Smooth muscle cell (in vitro differentiated cells): ENCODE measurements around the gene ATP10B. TPM values are rescaled to one million over a fixed set of nuclear protein-coding genes. Genes with fewer than 3 reads are reported as not detected.
A peak's percentile ranks its signal among the peaks of the same experiment; 100 is the strongest.

ENCODE experiments used
- DNase-seq: peaks from one replicate; lab custom pipeline; 2025; ENCODE audit not compliant: unreplicated experiment; lab: John Stamatoyannopoulos, UW
- H2AFZ ChIP-seq: fragments of 200-600 bp; sonication (generic); 2 replicates; pipeline ENCODE4 v1.6.0; 2016; ENCODE audit warnings: antibody characterized with exemption, low read depth, mild to moderate bottlenecking
- H3F3A ChIP-seq: fragments of 200-600 bp; sonication (generic); 2 replicates; pipeline ENCODE4 v1.6.0; 2017; ENCODE audit warnings: antibody characterized with exemption, low read depth
- H3K27ac ChIP-seq: fragments of 200-600 bp; sonication (generic); 2 replicates; pipeline ENCODE4 v1.5.1; 2016; ENCODE audit warnings: low read depth, mild to moderate bottlenecking
- H3K27me3 ChIP-seq: fragments of 200-600 bp; sonication (generic); 2 replicates; pipeline ENCODE4 v1.6.1; 2016; ENCODE audit warnings: low read depth, mild to moderate bottlenecking
- H3K36me3 ChIP-seq: fragments of 200-600 bp; sonication (generic); 2 replicates; pipeline ENCODE4 v1.5.1; 2016; ENCODE audit warnings: low read depth
- H3K4me1 ChIP-seq: fragments of 200-600 bp; sonication (generic); 2 replicates; pipeline ENCODE4 v1.5.1; 2016; ENCODE audit warnings: low read depth
- H3K4me2 ChIP-seq: fragments of 200-600 bp; sonication (generic); 2 replicates; pipeline ENCODE4 v1.6.0; 2016; ENCODE audit warnings: mild to moderate bottlenecking
- H3K4me3 ChIP-seq: fragments of 200-600 bp; sonication (generic); 2 replicates; pipeline ENCODE4 v1.5.1; 2016; ENCODE audit warnings: mild to moderate bottlenecking
- H3K79me2 ChIP-seq: fragments of 200-600 bp; sonication (generic); 2 replicates; pipeline ENCODE4 v1.6.0; 2016; ENCODE audit warnings: low read depth, mild to moderate bottlenecking
- H3K9ac ChIP-seq: fragments of 200-600 bp; sonication (generic); 2 replicates; pipeline ENCODE4 v1.6.0; 2016; ENCODE audit warnings: low read depth
- H3K9me3 ChIP-seq: fragments of 200-600 bp; sonication (generic); replicated peaks from 2 replicates; pipeline ENCODE4 v1.5.1; 2016; ENCODE audit warnings: low read depth
- H4K20me1 ChIP-seq: fragments of 200-600 bp; sonication (generic); 2 replicates; pipeline ENCODE4 v1.6.0; 2016; ENCODE audit warnings: low read depth
- WGBS: methylation state at CpG from one replicate; pipeline ENCODE4 v1.1.7; 2016; ENCODE audit warnings: low lambda C conversion rate; 5-methylcytosine and 5-hydroxymethylcytosine counted together
- polyA plus RNA-seq: library from polyadenylated mRNA; unstranded; fragments of >200 nt; fragmentation: Nextera tagmentation; extraction: Ambion mirVana; gene quantifications from 2 replicates; pipeline ENCODE4 v1.2.1, GENCODE V29; 2016
- total RNA-seq: library from RNA; depleted of rRNA; stranded (reverse); fragments of >200 nt; gene quantifications from 2 replicates; pipeline ENCODE4 v1.2.3, GENCODE V29; 2014
- TF ChIP-seq, protein P1 (sequence below): fragments of 200-600 bp; sonication (generic); IDR thresholded peaks from 2 replicates; pipeline ENCODE4 v1.5.1; 2017; ENCODE audit warnings: borderline replicate concordance, mild to moderate bottlenecking, antibody characterized with exemption; ENCODE audit not compliant: insufficient read depth, poor library complexity, severe bottlenecking

Gene ATP10B
- total and polyA plus RNA-seq, 2 experiments from 2014 or later: 0.13 TPM; not detected in 1

DNA sequence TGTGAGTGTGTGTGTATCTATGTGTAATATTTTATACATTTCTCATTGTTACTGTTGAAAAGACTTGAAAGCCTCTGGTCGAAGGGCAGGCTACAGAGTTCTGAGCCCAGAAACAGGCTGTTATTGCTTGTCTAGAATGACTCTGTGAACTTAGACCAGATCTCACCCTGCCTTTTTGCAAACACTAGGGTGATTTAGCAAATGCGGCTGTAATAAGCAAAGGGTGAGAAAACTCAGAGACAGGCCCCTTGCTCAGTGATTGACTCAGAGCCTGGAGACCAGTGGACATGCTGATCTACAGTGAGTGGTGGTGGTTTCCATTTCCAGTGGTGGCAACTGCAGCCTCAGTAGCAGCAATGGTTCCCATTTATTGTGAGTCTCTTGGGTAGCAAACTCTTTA is 183.7 kb downstream of the ATP10B start:
- H3K9me3 ChIP-seq: no peaks in the 10 kb centered on the region
- no peaks in the 10 kb centered on the region for H3K27me3 ChIP-seq
- no peaks in the 10 kb centered on the region for H3K79me2 ChIP-seq
- no peak overlapping the region for H2AFZ ChIP-seq
- H3K4me1 ChIP-seq: no peaks in the 10 kb centered on the region
- no peaks in the 10 kb centered on the region for H3F3A ChIP-seq
- no peaks in the 10 kb centered on the region for H3K36me3 ChIP-seq
- H3K27ac ChIP-seq: no peak overlapping the region
- H3K4me3 ChIP-seq: no peak overlapping the region
- WGBS: 75% methylated on average over 2 of the region's 2 CpGs
- no peak overlapping the region for H3K9ac ChIP-seq
- DNase-seq: no peak
- TF ChIP-seq, protein P1, sequence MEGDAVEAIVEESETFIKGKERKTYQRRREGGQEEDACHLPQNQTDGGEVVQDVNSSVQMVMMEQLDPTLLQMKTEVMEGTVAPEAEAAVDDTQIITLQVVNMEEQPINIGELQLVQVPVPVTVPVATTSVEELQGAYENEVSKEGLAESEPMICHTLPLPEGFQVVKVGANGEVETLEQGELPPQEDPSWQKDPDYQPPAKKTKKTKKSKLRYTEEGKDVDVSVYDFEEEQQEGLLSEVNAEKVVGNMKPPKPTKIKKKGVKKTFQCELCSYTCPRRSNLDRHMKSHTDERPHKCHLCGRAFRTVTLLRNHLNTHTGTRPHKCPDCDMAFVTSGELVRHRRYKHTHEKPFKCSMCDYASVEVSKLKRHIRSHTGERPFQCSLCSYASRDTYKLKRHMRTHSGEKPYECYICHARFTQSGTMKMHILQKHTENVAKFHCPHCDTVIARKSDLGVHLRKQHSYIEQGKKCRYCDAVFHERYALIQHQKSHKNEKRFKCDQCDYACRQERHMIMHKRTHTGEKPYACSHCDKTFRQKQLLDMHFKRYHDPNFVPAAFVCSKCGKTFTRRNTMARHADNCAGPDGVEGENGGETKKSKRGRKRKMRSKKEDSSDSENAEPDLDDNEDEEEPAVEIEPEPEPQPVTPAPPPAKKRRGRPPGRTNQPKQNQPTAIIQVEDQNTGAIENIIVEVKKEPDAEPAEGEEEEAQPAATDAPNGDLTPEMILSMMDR: no peak
- peak overlapping the region; percentile 31 for H3K4me2 ChIP-seq
- no peaks in the 10 kb centered on the region for H4K20me1 ChIP-seq

DNA sequence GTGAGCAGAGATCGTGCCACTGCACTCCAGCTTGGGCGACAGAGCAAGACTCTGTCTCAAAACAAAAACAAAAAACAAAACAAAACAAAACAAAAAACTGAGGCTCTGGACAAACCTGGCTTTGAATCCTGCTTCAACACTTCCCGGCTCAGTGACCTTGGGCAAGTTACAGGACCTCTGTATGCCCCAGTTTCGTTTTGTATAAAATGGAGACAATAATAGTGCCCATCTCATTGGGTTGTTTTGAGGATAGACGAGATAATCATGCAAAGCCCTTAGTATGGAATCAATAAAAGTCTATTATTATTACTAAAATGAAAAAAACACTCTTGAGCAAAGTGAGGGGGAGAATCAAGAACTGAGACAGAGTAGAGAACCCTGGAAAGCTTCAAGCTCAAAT is 184.9 kb downstream of the ATP10B start:
- WGBS: 93% methylated on average over 5 of the region's 5 CpGs
- no peak overlapping the region for H3K4me2 ChIP-seq

DNA sequence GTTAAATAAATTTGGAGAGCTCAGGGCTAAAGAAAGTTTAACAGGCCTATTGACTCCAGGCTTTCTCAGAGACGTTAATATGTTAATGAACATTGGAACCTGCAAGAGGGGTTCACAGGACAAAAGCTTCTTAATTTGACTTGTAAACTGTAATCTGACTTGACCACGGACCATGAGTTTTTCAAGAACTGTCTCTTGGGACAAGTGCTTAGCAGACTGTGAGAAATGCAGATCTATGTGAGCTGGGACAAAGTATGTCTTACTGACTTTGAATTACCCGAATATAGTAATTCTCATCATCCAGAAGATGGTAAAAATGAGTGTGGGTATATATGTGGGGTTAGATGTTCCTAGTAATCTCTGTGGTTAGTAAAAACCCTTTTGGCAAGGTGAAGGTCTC is 186.6 kb downstream of the ATP10B start:
- H3F3A ChIP-seq: no peaks in the 10 kb centered on the region
- no peak overlapping the region for H3K4me2 ChIP-seq
- no peak overlapping the region for H3K4me3 ChIP-seq
- H3K27ac ChIP-seq: no peak overlapping the region
- H3K9ac ChIP-seq: no peak overlapping the region
- DNase-seq: no peak
- H4K20me1 ChIP-seq: no peaks in the 10 kb centered on the region
- no peaks in the 10 kb centered on the region for H3K36me3 ChIP-seq
- TF ChIP-seq, protein P1: no peak
- no peaks in the 10 kb centered on the region for H3K4me1 ChIP-seq
- WGBS: 77% methylated on average over 3 of the region's 3 CpGs
- H3K27me3 ChIP-seq: no peaks in the 10 kb centered on the region
- no peak overlapping the region for H2AFZ ChIP-seq
- no peaks in the 10 kb centered on the region for H3K79me2 ChIP-seq
- H3K9me3 ChIP-seq: no peaks in the 10 kb centered on the region

More for the DNA sequence above, 184.9 kb downstream of the ATP10B start:
- Histone ChIP-seq H4K20me1 (no peaks in the 10 kb centered on the region), H3K9me3 (no peaks in the 10 kb centered on the region), H3F3A (no peaks in the 10 kb centered on the region), H3K27ac (no peak overlapping the region), H3K27me3 (no peaks in the 10 kb centered on the region), H3K4me1 (no peaks in the 10 kb centered on the region), H2AFZ (no peak overlapping the region), H3K36me3 (no peaks in the 10 kb centered on the region), H3K79me2 (no peaks in the 10 kb centered on the region), H3K9ac (no peak overlapping the region), H3K4me3 (no peak overlapping the region)
- TF ChIP-seq, protein P1: no peak
- no peak for DNase-seq

DNA sequence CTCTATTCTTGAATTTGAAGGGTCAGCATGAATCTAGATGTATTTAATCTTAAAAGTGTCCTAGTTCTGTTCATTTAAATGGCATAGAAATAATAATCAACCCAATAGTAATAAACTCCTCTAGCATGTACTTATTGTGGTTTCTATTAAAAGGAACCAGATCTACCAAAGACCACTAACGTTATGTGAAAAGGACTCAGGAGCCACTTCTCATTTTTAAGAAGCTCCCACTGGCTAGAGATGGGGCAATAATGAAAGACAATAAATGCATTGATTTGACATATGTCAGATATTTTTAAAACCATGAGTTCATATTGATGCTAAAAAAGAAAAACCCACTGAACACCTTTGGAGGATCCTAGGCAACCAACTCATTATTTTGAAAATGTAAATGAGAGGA is 191.9 kb downstream of the ATP10B start:
- Histone ChIP-seq H3K79me2 (no peaks in the 10 kb centered on the region), H2AFZ (no peak overlapping the region), H3K27ac (no peak overlapping the region), H3K4me3 (no peak overlapping the region), H3F3A (no peaks in the 10 kb centered on the region), H3K9me3 (no peaks in the 10 kb centered on the region), H3K9ac (no peak overlapping the region), H4K20me1 (no peaks in the 10 kb centered on the region), H3K4me1 (no peaks in the 10 kb centered on the region), H3K27me3 (no peaks in the 10 kb centered on the region), H3K36me3 (no peaks in the 10 kb centered on the region), H3K4me2 (no peak overlapping the region)
- TF ChIP-seq, protein P1: no peak
- WGBS: 85% methylated on average over 1 of the region's 1 CpG
- DNase-seq: no peak
